Upper lobe of right lung (tissue), 1 donor: ENCODE data around the gene EFNA5. TPM values are rescaled to one million over a fixed set of nuclear protein-coding genes. Genes with fewer than 3 reads are reported as not detected.

Source experiments
- ATAC-seq: fragments of 200-7000 bp; cut with Tn5 transposase; one replicate; pipeline ENCODE4 v1.9.1; 2020; ENCODE audit warnings: mild to moderate bottlenecking, moderate library complexity
- DNase-seq: peaks from one replicate; pipeline ENCODE4 v3.0.0-alpha.2; 2020
- H3K27ac ChIP-seq: fragments of 200-600 bp; one replicate; pipeline ENCODE4 v1.8.0; 2022
- H3K27me3 ChIP-seq: fragments of 200-600 bp; one replicate; pipeline ENCODE4 v1.8.0; 2022; ENCODE audit warnings: mild to moderate bottlenecking
- H3K36me3 ChIP-seq: fragments of 200-600 bp; one replicate; pipeline ENCODE4 v1.8.0; 2022
- H3K4me1 ChIP-seq: fragments of 200-600 bp; one replicate; pipeline ENCODE4 v1.8.0; 2022
- H3K4me3 ChIP-seq: fragments of 200-600 bp; one replicate; pipeline ENCODE4 v1.8.0; 2022; ENCODE audit warnings: mild to moderate bottlenecking
- H3K9me3 ChIP-seq: fragments of 200-600 bp; one replicate; pipeline ENCODE4 v1.8.0; 2022
- intact Hi-C: fragments of 100-400 bp; cut with DNase I; formaldehyde crosslinking; loops from one replicate; pipeline ENCODE4 v1.11.0; 2022
- long read RNA-seq: library from polyadenylated mRNA; unstranded; transcript quantifications from one replicate; pipeline ENCODE4 v2.0.0, GENCODE V29; 2021
- total RNA-seq: library from RNA; stranded (reverse); fragmentation: NEBNext Ultra II Directional; extraction: Animal tissue kit (Norgen Biotek cat#: 25700); gene quantifications from one replicate; pipeline ENCODE4 v1.2.1, GENCODE V29; 2021
- TF ChIP-seq, protein P1 (sequence below): fragments of 200-600 bp; IDR thresholded peaks from one replicate; pipeline ENCODE4 v1.8.0; 2022; ENCODE audit warnings: antibody characterized with exemption
- donor health status: DM: no; HTN: yes; CAD: no; lungs with severe emphysema.

The EFNA5 gene
- 12.0 TPM for total RNA-seq
- long read RNA-seq, partial matches to known transcripts: 0 of 3 reads
- long read RNA-seq, other reads (novel, unspliced or antisense): 3 of 3 reads

DNA sequence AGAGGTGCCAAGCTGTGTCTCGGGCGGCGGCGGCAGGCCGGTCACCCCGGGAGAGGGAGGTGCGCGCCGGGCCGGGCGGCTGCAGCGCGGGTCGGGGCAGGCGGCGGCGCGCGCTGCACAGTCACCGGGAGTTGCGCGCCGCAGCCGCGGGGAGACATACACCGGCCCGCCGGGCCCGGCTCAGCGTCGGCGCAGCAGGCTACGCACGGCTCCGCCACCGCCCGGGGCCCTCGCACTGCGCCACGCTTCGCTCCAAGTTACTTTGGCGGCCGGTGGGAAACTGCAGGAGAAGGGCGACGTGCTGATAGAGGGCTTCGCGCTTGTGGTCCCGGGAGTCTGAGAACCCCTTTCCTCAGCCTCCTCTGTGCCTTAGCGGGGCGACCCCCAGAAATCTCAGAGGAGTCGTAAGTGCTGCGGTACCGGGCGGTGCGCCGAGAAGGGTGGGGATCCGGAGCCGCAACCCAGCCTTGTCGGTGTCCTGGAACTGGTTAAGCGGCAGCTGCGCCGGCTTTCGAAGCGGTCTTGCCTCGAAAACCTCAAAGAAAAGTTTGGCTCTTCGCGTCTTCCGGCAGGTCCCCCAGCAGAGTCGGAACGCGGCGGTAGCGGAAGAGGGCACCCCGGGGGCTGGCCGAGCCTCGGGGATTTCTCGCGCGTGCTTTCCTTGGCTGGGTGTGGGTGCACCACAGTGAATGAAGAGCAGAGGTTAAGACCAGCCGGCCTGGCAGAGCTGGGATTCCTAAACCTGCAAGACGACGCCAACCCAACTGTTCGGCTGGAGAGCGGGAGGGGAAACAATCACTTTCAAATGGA, at the start of gene EFNA5:
EFNA5 (minus strand) TSS at position 6 of the 810 bp plus-strand sequence.
- peak; percentile 40 for ATAC-seq
- H3K4me3 ChIP-seq: peak within 1 kb of the TSS; percentile 63
- DNase-seq: peak; percentile 76
- peaks cover 28% of the 10 kb centered on the region for H3K4me1 ChIP-seq
- H3K27ac ChIP-seq: peak within 1 kb of the TSS; percentile 32
- H3K36me3 ChIP-seq: no peaks in the 10 kb centered on the region
- intact Hi-C loops: no loop called here
- H3K9me3 ChIP-seq: no peaks in the 10 kb centered on the region
- peaks cover 40% of the 10 kb centered on the region for H3K27me3 ChIP-seq
- TF ChIP-seq, protein P1, sequence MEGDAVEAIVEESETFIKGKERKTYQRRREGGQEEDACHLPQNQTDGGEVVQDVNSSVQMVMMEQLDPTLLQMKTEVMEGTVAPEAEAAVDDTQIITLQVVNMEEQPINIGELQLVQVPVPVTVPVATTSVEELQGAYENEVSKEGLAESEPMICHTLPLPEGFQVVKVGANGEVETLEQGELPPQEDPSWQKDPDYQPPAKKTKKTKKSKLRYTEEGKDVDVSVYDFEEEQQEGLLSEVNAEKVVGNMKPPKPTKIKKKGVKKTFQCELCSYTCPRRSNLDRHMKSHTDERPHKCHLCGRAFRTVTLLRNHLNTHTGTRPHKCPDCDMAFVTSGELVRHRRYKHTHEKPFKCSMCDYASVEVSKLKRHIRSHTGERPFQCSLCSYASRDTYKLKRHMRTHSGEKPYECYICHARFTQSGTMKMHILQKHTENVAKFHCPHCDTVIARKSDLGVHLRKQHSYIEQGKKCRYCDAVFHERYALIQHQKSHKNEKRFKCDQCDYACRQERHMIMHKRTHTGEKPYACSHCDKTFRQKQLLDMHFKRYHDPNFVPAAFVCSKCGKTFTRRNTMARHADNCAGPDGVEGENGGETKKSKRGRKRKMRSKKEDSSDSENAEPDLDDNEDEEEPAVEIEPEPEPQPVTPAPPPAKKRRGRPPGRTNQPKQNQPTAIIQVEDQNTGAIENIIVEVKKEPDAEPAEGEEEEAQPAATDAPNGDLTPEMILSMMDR: no peak

DNA sequence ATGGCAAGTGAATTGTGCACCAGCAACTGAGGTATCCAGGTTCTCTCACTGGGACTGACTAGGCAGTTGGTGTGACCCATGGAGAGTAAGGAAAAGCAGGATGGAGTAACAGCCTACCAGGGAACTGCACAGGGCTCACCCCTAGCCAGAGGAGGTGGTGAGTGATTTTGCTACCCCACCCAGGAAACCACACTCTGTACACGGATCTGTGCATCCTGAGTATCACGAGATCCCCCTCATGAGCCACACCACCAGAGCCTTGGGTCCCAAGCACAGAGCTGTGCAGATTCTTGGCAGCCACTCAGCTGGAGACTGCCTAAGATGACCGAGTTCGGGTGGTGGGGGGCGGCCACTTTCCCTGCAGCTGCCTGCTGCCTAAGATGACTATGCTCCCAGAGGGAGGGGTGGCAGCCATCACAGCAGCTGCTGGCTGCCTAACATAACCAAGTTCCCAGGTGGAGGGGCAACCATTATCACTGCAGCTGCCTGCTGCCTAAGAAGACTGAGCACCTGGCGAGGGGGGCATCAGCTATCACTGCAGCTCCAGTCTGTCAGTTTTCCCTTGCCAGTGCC, 48.4 kb upstream of the EFNA5 start:
- no peak for ATAC-seq
- no peak overlapping the region for H3K4me3 ChIP-seq
- no peaks in the 10 kb centered on the region for H3K27me3 ChIP-seq
- no peaks in the 10 kb centered on the region for H3K4me1 ChIP-seq
- TF ChIP-seq, protein P1: no peak
- no peaks in the 10 kb centered on the region for H3K36me3 ChIP-seq
- DNase-seq: no peak
- H3K27ac ChIP-seq: no peak overlapping the region
- H3K9me3 ChIP-seq: no peaks in the 10 kb centered on the region
- intact Hi-C loops: no loop called here

DNA sequence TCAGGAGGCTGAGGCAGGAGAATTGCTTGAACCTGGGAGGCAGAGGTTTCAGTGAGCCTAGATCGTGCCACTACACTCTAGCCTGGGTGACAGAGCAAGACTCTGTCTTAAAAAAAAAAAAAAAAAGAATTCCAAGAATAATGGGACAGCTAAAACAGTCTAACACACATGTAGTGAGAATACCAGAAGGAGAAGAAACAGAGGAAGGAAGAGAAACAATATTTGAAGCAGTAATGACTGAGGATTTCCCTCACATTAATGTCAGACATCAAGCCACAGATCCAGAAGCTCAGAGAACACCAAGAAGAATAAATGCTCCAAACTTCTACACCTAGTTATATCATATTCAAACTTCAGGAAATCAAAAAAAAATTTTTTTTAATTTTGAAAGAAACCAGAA, 47.1 kb upstream of the EFNA5 start:
- H3K27me3 ChIP-seq: no peaks in the 10 kb centered on the region
- H3K4me1 ChIP-seq: no peaks in the 10 kb centered on the region
- intact Hi-C loops: no loop called here
- no peaks in the 10 kb centered on the region for H3K36me3 ChIP-seq
- no peak overlapping the region for H3K4me3 ChIP-seq
- no peaks in the 10 kb centered on the region for H3K9me3 ChIP-seq
- ATAC-seq (no peak), DNase-seq (no peak)
- H3K27ac ChIP-seq: no peak overlapping the region
- TF ChIP-seq, protein P1: no peak

DNA sequence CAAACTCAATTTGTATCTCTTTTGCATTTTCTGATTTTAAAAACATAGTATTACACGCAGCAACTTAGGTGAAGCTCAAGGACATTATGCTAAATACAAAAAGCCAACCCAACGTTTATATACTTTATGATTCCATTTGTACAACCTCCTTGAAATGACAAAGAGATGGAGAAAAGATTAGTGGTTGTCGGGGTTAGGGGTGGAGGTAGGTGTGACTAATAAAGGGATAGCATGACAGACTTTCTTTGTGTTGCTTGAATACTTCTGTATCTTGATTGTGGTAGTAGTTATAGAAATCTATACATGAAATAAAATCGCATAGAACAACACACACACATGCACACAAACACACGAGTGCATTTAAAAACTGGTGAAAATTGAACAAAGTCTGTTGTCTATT, 42.5 kb upstream of the EFNA5 start:
- Histone ChIP-seq H3K27me3 (no peaks in the 10 kb centered on the region), H3K9me3 (no peaks in the 10 kb centered on the region), H3K4me3 (no peak overlapping the region), H3K27ac (no peak overlapping the region), H3K4me1 (no peaks in the 10 kb centered on the region), H3K36me3 (no peaks in the 10 kb centered on the region)
- TF ChIP-seq, protein P1: no peak
- intact Hi-C loops: no loop called here
- DNase-seq: no peak
- ATAC-seq: no peak

DNA sequence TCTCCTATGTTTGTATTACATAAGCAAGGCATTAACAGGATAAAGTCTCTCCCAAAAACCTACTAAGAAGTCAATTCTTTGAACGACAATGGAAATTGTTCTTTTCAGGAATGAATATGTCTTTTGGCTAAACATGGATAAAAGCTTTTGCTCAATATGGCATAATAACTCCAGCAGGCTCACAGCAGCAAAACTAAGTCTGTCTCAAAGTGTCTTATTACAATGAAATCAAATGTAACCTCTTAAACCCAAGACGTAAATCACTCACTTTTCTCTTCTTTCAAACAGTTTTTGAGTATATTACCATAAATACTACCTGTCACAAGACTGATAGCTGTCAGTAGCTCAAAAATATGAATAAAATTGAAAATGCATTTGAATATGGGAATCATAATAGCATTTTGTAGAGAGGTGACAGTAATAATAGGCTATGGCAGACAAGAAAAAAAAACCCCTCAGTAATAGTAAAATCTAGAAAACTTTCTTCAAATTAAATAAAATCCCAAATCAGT, 41.7 kb upstream of the EFNA5 start:
- ATAC-seq (no peak), DNase-seq (no peak)
- intact Hi-C loops: no loop called here

More for the DNA sequence above, 41.7 kb upstream of the EFNA5 start:
- H3K4me3 ChIP-seq: no peak overlapping the region
- H3K36me3 ChIP-seq: no peaks in the 10 kb centered on the region
- no peaks in the 10 kb centered on the region for H3K4me1 ChIP-seq
- H3K27ac ChIP-seq: no peak overlapping the region
- H3K27me3 ChIP-seq: no peaks in the 10 kb centered on the region
- H3K9me3 ChIP-seq: no peaks in the 10 kb centered on the region
- TF ChIP-seq, protein P1: no peak
